H9 (cell line): ENCODE data around the gene PALD1. TPM values are rescaled to one million over a fixed set of nuclear protein-coding genes. Genes with fewer than 3 reads are reported as not detected.

Experiments
- DNase-seq: peaks from one replicate; pipeline ENCODE4 v3.0.0-alpha.2; 2017
- H2AFZ ChIP-seq: one replicate; pipeline ENCODE4 v1.6.1; 2013; ENCODE audit warnings: mild to moderate bottlenecking, low read length, control low read depth, moderate library complexity
- H2AK5ac ChIP-seq: 2 replicates; pipeline ENCODE4 v1.6.1; 2013; ENCODE audit warnings: low read length, control low read depth, mixed read lengths; ENCODE audit not compliant: insufficient read length
- H2BK120ac ChIP-seq: one replicate; pipeline ENCODE4 v1.6.1; 2013; ENCODE audit warnings: low read depth, mild to moderate bottlenecking, low read length, control low read depth, inconsistent platforms; ENCODE audit not compliant: poor library complexity, severe bottlenecking
- H2BK12ac ChIP-seq: 2 replicates; pipeline ENCODE4 v1.6.1; 2013; ENCODE audit warnings: low read length, control low read depth, mixed read lengths, low read depth; ENCODE audit not compliant: insufficient read length
- H2BK15ac ChIP-seq: 2 replicates; pipeline ENCODE4 v1.6.1; 2013; ENCODE audit warnings: low read depth, low read length, control low read depth
- H2BK20ac ChIP-seq: one replicate; pipeline ENCODE4 v1.6.1; 2013; ENCODE audit warnings: low read depth, mild to moderate bottlenecking, low read length, control low read depth, inconsistent platforms; ENCODE audit not compliant: poor library complexity, severe bottlenecking
- H2BK5ac ChIP-seq: 2 replicates; pipeline ENCODE4 v1.6.1; 2013; ENCODE audit warnings: low read length, control low read depth, mixed read lengths; ENCODE audit not compliant: insufficient read length
- H3K14ac ChIP-seq: 2 replicates; pipeline ENCODE4 v1.6.1; 2013; ENCODE audit warnings: low read length, control low read depth; ENCODE audit not compliant: insufficient read depth
- H3K18ac ChIP-seq: 2 replicates; pipeline ENCODE4 v1.6.1; 2013; ENCODE audit warnings: low read depth, mild to moderate bottlenecking, mixed read lengths, low read length, control low read depth; ENCODE audit not compliant: insufficient read length
- H3K23ac ChIP-seq: 2 replicates; pipeline ENCODE4 v1.6.1; 2013; ENCODE audit warnings: low read length, control low read depth, mixed read lengths, low read depth; ENCODE audit not compliant: insufficient read length
- H3K23me2 ChIP-seq: 2 replicates; pipeline ENCODE4 v1.6.1; 2013; ENCODE audit warnings: low read depth, mild to moderate bottlenecking, mixed read lengths, low read length, control low read depth; ENCODE audit not compliant: insufficient read length, poor library complexity, severe bottlenecking
- H3K27ac ChIP-seq: 2 replicates; pipeline ENCODE4 v1.5.1; 2013; ENCODE audit warnings: low read length, control low read depth, mixed read lengths, low read depth; ENCODE audit not compliant: insufficient read length
- H3K27me3 ChIP-seq: 2 replicates; pipeline ENCODE4 v1.6.1; 2013; ENCODE audit warnings: low read length, control low read depth, inconsistent platforms; ENCODE audit not compliant: insufficient read depth
- H3K4ac ChIP-seq: 2 replicates; pipeline ENCODE4 v1.6.1; 2013; ENCODE audit warnings: low read depth, mild to moderate bottlenecking, control low read depth, inconsistent platforms, low read length, moderate library complexity
- H3K4me1 ChIP-seq: 2 replicates; pipeline ENCODE4 v1.6.1; 2013; ENCODE audit warnings: low read length, control low read depth, inconsistent platforms; ENCODE audit not compliant: insufficient read depth
- H3K4me2 ChIP-seq: 2 replicates; pipeline ENCODE4 v1.6.1; 2013; ENCODE audit warnings: low read length, control low read depth, mixed read lengths; ENCODE audit not compliant: insufficient read length, insufficient read depth
- H3K56ac ChIP-seq: 2 replicates; pipeline ENCODE4 v1.6.1; 2013; ENCODE audit warnings: low read depth, mild to moderate bottlenecking, mixed read lengths, low read length, control low read depth; ENCODE audit not compliant: insufficient read length
- H3K79me1 ChIP-seq: 2 replicates; pipeline ENCODE4 v1.6.1; 2013; ENCODE audit warnings: low read depth, mild to moderate bottlenecking, moderate library complexity, low read length, control low read depth, inconsistent platforms; ENCODE audit not compliant: insufficient read depth, poor library complexity, severe bottlenecking
- H3K79me2 ChIP-seq: 2 replicates; pipeline ENCODE4 v1.6.1; 2013; ENCODE audit warnings: low read length, control low read depth, inconsistent platforms; ENCODE audit not compliant: insufficient read depth
- H3K9ac ChIP-seq: 2 replicates; pipeline ENCODE4 v1.6.1; 2013; ENCODE audit warnings: low read length, control low read depth, mixed read lengths; ENCODE audit not compliant: insufficient read length; ENCODE audit errors: extremely low read depth
- H3K9me3 ChIP-seq: one replicate; pipeline ENCODE4 v1.6.1; 2013; ENCODE audit warnings: low read depth, low read length, inconsistent platforms; ENCODE audit not compliant: control insufficient read depth
- H3T11ph ChIP-seq: one replicate; pipeline ENCODE4 v1.6.1; 2013; ENCODE audit warnings: mild to moderate bottlenecking, low read length, control low read depth, inconsistent platforms
- H4K20me1 ChIP-seq: one replicate; pipeline ENCODE4 v1.6.1; 2013; ENCODE audit not compliant: control insufficient read depth, insufficient read length, insufficient read depth
- H4K5ac ChIP-seq: 2 replicates; pipeline ENCODE4 v1.6.1; 2013; ENCODE audit warnings: low read depth, mild to moderate bottlenecking, mixed read lengths, low read length, control low read depth; ENCODE audit not compliant: insufficient read length
- H4K8ac ChIP-seq: replicated peaks from 2 replicates; pipeline ENCODE4 v1.6.1; 2013; ENCODE audit warnings: low read length, control low read depth, mixed read lengths, low read depth; ENCODE audit not compliant: insufficient read length
- H4K91ac ChIP-seq: 2 replicates; pipeline ENCODE4 v1.6.1; 2013; ENCODE audit warnings: low read depth, mild to moderate bottlenecking, moderate library complexity, mixed read lengths, low read length, control low read depth; ENCODE audit not compliant: insufficient read length
- H3K27ac Mint-ChIP-seq, 3 experiments: 2 replicates in 2 of 3; 3 replicates in 1 of 3; pipeline ENCODE4 v1.8.0; 2020 to 2021; ENCODE audit warnings: mixed read lengths in 3 of 3, mild to moderate bottlenecking in 1 of 3, moderate library complexity in 1 of 3
- H3K27me3 Mint-ChIP-seq: 2 replicates; pipeline ENCODE4 v1.8.0; 2021; ENCODE audit warnings: low read depth, mild to moderate bottlenecking, moderate library complexity, mixed read lengths
- H3K36me3 Mint-ChIP-seq, 3 experiments: 2 replicates in 2 of 3; 3 replicates in 1 of 3; pipeline ENCODE4 v1.8.0; 2020 to 2021; ENCODE audit warnings: low read depth in 3 of 3, mixed read lengths in 3 of 3; ENCODE audit not compliant: insufficient read depth in 1 of 3
- H3K4me1 Mint-ChIP-seq, 2 experiments: 2 replicates each; pipeline ENCODE4 v1.8.0; 2020; ENCODE audit warnings: mixed read lengths in 2 of 2
- H3K4me3 Mint-ChIP-seq, 2 experiments: 2 replicates in 1 of 2; 3 replicates in 1 of 2; pipeline ENCODE4 v1.8.0; 2020 to 2021; ENCODE audit warnings: mild to moderate bottlenecking in 2 of 2, mixed read lengths in 2 of 2, moderate library complexity in 1 of 2
- H3K9me3 Mint-ChIP-seq, 2 experiments: 2 replicates in 1 of 2; 3 replicates in 1 of 2; pipeline ENCODE4 v1.8.0; 2020; ENCODE audit warnings: mild to moderate bottlenecking in 2 of 2, mixed read lengths in 2 of 2, moderate library complexity in 1 of 2
- WGBS: extraction: QIAGEN DNeasy Blood & Tissue Kit; methylation state at CpG from one replicate; pipeline ENCODE4 v1.1.7; 2013; ENCODE audit warnings: missing lambda C conversion rate, low lambda C conversion rate, mixed read lengths; ENCODE audit not compliant: insufficient read length; ENCODE audit errors: extremely low coverage; 5-methylcytosine and 5-hydroxymethylcytosine counted together
- total RNA-seq: library from RNA; stranded (reverse); gene quantifications from 2 replicates; pipeline ENCODE4 v1.2.1, GENCODE V29; 2021
- TF ChIP-seq, protein P1 (sequence below): fragments of 200-600 bp; sonication (generic); conservative IDR thresholded peaks from 3 replicates; pipeline ENCODE4 v1.8.0; 2021; ENCODE audit warnings: antibody characterized with exemption, mild to moderate bottlenecking

The PALD1 gene
- total RNA-seq, 1 experiment from 2014 or later = 21.1 TPM

DNA sequence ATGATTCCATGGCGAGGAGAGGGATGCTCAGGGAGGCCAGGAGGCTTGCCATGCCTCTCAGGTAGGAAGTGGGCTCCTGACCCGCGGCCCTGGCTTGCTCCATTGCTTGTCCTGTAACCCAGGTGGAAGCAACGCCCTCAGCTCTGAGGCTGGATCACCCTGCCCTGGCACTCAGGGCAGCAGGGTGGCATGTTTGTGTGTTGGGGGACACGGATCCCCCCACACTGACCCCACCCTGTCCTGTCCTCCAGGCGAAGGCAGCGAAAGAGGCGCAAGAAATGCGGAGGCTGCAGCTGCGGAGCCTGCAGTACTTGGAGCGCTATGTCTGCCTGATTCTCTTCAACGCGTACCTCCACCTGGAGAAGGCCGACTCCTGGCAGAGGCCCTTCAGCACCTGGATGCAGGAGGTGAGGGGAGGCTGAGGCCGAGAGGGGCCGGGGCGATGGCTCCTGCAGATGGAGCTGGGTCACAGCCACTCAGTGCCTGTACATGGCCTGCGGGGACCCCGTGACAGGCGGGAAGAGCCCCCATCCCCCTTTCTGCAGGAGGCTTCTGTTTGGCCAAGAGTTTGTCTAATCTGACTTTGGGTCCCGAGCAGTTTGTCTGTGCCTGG is 85.7 kb downstream of the PALD1 start:
- no peaks in the 10 kb centered on the region for H3K79me2 ChIP-seq
- Mint-ChIP-seq H3K36me3 (peaks cover 0 to 7% (median 0%) of the 10 kb centered on the region in 3 experiments; a peak in 4 of 7 replicates), H3K4me1 (peaks cover 8 to 16% of the 10 kb centered on the region in 2 experiments), H3K27me3 (no peaks in the 10 kb centered on the region), H3K27ac (no peak overlapping the region), H3K9me3 (no peaks in the 10 kb centered on the region), H3K4me3 (no peak overlapping the region)
- H4K20me1 ChIP-seq = no peaks in the 10 kb centered on the region
- no peak overlapping the region for H4K8ac ChIP-seq
- no CpG with 5 or more reads among the region's 21 CpGs for WGBS
- no peak overlapping the region for H3K27ac ChIP-seq
- no peak overlapping the region for H3K4me2 ChIP-seq
- DNase-seq = no peak
- no peak overlapping the region for H2BK12ac ChIP-seq
- no peaks in the 10 kb centered on the region for H3K27me3 ChIP-seq
- no peak overlapping the region for H4K91ac ChIP-seq
- no peak overlapping the region for H3T11ph ChIP-seq
- TF ChIP-seq, protein P1, sequence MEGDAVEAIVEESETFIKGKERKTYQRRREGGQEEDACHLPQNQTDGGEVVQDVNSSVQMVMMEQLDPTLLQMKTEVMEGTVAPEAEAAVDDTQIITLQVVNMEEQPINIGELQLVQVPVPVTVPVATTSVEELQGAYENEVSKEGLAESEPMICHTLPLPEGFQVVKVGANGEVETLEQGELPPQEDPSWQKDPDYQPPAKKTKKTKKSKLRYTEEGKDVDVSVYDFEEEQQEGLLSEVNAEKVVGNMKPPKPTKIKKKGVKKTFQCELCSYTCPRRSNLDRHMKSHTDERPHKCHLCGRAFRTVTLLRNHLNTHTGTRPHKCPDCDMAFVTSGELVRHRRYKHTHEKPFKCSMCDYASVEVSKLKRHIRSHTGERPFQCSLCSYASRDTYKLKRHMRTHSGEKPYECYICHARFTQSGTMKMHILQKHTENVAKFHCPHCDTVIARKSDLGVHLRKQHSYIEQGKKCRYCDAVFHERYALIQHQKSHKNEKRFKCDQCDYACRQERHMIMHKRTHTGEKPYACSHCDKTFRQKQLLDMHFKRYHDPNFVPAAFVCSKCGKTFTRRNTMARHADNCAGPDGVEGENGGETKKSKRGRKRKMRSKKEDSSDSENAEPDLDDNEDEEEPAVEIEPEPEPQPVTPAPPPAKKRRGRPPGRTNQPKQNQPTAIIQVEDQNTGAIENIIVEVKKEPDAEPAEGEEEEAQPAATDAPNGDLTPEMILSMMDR = no peak
- no peak overlapping the region for H3K9ac ChIP-seq
- H3K14ac ChIP-seq = no peak overlapping the region; the same call in 1 of the 2 replicates
- H3K23ac ChIP-seq = no peak overlapping the region
- no peak overlapping the region for H3K18ac ChIP-seq
- H3K56ac ChIP-seq = no peak overlapping the region
- no peak overlapping the region for H2BK20ac ChIP-seq
- H2AFZ ChIP-seq = no peak overlapping the region
- no peaks in the 10 kb centered on the region for H3K79me1 ChIP-seq
- H2BK15ac ChIP-seq = no peak overlapping the region
- H2BK120ac ChIP-seq = no peak overlapping the region
- no peak overlapping the region for H4K5ac ChIP-seq
- no peak overlapping the region for H3K4ac ChIP-seq
- no peaks in the 10 kb centered on the region for H3K4me1 ChIP-seq
- H3K9me3 ChIP-seq = no peaks in the 10 kb centered on the region
- H2BK5ac ChIP-seq = no peak overlapping the region
- no peaks in the 10 kb centered on the region for H3K23me2 ChIP-seq
- H2AK5ac ChIP-seq = no peak overlapping the region
